ENCODE results near the gene SLC6A12.
A peak's percentile ranks its signal among the peaks of the same experiment; 100 is the strongest.
"Not testable (repeated sequence)": the region's sequence is repeated elsewhere in the genome, so short reads cannot be mapped to it uniquely, and the experiment has no call there.

The SLC6A12 gene

DNA sequence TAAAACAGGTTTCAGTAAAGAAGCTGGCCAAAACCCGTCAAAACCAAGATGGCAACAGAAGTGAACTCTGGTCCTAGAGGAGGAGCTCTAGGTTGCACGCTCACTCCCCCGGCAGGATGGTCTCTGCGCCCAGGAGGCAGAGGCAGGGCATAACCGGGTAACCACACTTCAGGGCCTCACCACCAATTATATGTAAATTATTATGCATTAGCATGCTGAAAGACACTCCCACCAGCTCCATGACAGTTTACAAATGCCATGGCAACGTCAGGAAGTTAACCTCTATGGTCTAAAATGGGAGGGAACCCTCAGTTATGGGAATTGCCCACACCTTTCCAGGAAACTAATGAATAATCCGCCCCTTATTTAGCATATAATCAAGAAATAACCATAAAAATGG lies 20.1 kb upstream of the SLC6A12 start:
- DNase-seq, result no peak

DNA sequence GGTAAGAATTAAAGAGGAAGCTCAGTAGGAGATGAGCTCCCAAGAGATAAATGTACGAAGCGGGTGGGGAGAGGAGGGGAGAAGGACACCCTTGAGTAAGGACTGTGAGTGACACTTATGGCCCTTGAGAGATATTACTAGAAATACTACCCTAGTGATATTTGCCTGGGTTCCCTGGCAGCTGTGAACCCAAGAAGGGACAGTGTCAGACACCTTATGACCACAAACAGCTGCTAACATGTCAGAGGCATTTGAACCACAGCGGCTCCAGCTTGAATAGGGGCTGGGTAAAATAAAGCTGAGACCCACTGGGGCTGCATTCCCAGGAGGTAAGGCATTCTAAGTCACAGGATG lies 19.6 kb upstream of the SLC6A12 start:
- no peak for DNase-seq

DNA sequence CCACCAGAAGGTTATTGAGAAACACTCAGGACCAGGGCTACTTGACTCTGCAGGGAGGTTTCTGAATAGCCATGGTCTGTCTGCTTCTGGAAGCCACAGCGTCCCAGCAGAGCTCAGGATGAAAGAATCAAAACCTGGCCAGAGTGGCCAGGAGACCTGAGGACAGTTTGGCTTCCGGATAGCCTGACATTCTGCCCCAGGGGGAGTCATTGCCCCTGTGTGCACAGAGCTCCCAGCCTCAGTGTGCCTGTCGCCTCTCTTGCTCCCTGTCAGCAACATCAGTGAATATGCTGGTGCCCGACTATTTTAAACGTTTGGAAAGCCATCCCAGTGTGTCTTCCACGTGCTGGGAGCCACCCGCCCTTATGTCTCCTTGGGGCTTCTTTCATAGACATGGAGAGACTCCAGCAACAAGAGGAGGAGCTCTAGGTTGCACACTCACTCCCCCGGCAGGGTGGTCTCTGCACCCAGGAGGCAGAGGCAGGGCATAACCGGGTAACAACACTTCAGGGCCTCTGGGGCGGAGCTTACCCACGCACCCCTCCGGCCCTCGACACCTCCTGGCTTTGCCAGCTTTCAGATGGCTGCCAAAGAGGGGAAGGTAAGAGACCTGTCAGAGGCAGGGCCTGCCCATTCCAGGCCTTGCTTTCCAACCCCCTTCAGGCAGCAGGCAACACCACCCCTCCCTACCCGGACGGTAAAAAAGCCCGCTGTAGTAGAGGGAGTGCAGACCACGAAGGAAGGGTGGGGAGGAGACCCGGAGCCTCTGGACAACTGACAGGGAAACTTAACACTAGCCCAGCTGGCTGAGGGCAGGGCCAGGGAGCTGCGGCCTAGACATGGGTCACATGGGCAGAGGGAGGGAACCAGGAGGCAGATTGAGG lies 19.0 kb upstream of the SLC6A12 start:
- DNase-seq, result no peak

DNA sequence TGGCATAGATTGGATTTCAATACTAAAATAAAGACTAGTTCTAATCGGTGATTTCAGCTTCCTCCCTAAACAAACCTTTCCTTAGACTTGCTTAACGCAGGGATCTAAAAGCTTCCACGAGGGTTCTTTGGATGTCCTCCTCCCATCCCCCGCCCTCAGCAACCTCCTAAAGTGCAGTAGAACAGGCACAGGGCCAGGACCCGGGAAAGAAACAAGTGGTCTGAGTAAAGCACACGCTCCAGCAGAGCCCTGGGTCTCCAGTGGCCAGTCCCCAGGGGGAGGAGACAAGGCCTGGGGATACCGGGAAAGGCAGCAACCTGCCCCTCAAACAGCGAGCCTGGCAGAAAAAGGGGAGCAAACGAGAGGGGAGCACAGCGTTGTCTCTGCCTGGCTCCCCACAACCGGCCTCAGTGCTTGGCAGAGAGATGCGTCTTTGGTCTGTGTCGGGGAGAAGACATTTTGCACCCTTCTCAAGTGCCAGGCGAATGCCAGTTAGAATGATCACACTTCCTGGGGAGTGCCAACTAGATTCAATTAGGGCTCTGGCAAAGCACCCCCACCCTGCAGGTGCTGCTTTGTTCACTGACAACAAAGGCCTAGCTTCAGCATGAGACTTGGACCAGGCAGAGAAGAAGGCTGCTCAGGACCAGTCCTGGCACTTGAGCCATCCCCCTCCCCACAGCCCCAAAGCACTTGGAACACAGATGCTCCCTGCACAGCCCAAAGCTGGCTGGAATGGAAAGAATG lies 17.1 kb upstream of the SLC6A12 start:
- no peak for DNase-seq

DNA sequence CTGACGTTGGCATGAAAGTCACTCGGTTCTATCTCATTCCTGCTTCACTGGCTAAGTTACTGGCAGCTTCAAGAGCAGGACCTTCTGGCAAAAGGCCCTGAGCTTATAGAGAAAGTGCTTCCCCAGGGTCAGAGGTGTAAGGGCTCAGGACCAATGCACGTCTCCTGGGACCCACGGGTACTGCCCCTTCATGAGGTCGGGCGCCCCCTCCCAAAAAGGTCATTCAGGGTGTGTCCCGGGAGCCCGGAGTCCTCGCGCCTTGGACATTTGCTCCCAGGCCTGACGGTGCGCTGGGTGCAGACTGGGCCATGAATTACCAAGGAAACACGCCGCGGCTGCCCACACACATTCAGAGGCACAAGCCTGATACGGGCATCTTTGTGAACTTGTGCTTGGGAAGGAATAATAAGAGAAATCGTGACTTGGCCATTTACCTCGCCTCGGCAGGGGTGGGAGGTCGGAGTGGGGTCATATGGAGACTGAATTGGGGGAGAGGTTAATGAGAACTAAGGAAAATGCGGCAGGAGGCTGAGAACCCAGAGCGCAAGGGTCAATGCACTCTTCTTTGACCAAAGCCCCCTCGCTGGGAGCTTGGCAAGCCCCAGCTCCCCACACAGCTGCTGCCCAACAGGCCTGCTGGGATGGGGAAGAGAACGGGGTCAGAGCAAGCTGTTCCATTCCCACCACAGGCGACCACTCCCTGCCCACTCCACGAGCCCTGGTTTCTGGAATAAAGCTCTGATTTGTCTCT lies 15.7 kb upstream of the SLC6A12 start:
- DNase-seq, result no peak

DNA sequence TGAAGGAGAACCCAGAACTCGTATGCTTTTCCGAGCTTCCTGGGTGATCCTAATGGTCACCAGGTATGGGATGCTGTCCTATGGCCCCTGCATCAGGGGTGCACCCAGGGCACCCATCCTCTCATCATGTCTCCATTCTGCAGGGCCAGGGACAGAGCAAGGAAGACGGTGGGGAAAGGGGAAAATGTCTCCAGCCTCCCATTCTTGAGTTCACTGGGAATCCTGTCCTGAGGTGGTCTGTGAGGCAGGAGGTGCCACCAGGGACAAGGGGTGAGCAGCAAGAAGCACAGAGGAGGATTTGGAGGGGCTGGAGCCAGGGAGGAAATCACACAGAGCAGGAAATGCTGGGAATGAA lies 14.9 kb upstream of the SLC6A12 start:
- no peak for DNase-seq

DNA sequence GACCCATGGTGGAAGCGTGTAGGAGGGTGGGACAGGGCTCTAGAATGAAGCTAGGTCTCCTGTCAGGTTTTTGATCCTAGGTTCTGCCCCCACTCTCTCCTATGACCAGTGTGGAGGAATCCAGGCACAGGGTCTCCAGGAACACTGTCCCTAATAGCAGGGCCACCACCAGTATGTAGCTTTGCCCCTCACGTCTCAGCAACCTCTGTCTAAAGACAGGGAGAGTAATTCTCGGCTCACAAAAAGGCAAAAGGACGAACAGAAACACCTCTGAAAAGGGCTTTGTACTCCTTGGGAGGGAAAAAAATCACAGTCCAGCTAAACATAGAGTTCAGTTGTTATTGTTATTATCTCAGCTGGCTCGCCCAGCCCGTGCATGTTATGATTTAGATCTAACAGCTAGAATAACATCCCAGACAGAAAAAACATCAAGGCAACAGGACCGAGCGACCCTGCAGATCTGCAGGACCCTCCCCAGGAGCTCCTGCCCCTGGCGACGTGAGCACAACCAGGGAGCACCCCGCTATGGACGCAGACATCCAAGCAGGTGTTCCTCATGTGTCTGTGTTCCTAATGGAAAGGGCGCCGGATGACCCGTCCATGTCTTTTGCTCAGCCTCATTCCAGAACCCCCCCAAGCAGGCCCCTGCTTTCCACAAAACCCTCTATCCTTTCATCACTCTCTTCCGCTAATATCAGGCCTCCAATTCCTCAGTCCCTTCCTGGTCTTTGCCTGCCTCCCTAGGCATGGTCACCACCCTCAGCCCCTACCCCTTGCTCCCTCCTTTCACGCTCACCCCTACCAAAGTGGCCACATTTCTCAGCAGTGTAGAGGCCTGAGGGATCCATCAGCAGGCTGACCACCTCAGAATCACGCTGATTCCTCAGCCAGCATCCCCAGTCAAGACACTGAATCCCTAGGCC lies 14.2 kb upstream of the SLC6A12 start:
- DNase-seq, result no peak

DNA sequence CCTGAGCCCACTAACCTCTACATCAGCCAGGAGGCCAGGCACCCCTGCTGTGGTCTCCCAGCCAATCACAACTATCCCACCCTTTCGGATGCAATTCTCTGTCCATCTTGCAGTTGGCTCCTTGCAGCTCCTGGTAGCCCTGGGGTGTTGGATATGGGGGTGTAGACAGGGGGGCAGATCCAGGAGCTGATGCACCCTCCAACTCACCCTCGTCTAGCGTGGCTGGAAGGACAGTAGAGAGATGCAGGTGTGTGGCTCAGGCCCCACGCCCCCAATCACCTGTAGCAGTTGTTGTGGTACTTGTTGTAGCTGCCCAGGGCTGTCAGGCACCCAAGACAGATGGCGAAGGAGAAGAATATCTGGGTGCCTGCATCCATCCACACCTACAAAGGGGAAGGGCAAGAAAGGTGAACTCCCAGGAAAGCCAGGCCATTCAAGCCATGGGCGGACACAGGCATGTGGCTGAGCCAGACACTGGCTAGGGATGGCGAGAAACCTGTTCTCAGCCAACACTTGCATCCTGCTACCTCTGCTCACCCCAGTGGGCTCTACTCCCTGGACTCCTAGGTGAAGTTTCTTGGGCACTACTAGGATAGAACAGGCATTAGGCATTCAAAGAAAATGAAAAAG lies 13.4 kb upstream of the SLC6A12 start:
- DNase-seq, result no peak

DNA sequence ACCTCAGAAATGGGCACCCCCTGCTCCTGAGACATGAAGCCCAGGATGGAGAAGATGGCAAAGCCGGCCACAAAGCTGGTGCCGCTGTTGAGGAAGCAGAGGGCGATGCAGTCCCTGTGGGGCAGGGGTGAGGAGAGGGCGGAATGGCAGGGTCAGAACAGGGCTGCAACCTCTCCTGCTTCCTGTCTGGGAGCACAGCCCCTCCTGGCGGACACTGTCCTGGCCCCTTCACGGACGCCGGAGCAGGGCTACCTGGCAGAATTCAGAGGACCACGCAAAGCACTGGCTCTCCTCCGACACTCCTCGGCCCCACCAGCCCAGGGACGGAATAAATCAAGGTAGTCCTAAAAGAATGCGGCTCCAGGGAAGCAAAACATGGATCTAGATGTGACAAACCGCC lies 12.4 kb upstream of the SLC6A12 start:
- DNase-seq, result no peak

DNA sequence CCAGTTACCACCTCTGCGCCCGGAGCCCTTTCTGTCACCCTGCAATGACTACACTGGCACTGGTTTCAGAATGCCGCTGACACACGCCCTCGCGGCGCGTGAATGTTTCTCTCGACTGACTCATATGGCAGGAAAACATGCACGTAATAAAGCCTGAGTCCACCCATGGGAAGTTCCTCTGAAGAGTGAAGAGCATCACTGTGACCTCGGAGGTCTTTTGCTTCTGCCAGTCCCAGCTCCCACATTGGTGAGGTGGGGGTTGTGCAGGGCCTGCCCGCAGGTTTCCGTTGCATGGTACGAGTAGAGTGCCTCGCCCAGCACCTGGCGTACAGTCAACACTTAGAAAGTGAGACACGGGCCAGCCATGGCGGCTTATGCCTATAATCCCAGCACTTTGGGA lies 11.1 kb upstream of the SLC6A12 start:
- no peak for DNase-seq

DNA sequence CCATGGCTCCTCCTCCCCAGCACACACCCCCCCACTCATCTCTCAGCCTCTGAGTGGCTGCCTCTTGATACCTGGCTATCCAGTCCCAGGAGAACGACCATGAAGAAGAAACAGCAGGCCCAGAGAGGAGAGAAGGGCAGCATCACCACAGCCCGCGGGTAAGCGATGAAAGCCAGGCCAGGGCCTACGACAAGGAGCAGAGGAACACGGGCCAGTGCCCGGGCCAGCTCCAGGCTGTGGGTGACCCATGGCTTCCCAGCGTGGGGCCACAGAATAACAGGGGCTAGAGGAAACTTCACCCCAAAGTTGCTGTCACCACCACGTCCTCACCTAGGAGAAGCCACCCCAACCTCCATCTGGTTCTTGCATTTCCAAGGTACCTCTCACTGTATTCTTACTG lies 10.4 kb upstream of the SLC6A12 start:
- DNase-seq, result no peak

DNA sequence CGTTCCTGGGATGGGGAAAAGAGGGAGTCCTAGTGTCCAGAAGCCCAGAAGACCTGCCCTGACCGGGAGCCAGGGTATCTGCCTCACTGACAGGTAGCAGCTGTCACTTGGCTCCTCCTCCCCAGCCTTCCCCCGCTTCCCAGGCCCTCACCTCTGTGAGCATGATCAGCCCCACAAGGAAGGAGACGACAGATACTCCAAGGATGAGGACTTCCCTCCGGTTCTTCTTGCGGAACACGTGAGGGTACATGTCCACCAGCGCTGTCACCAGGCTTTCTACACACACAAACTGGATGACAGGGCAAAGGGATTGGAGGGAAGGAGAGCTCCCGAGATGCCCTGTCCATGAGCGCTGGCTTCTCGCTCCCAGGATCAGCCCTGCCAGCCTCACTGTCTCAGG lies 9.9 kb upstream of the SLC6A12 start:
- no peak for DNase-seq

DNA sequence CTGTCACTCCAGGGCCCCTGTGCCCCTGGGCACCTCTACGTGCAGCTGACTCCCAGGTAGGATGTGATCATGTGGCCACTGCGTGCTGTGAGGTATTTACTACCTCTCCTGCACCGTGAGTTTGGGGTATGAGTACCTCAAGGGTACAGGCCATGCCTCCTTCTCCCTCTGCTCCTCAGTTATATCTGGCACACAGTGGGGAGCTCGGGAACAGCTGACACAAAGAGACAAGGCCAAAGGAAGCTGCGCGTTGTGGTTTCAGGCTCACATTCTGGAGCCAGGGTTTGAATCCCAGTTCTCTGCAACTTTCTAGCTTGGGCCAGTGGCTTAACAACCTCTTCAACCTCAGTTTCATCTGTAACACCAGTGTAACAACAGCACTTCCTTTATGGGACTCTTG lies 7.8 kb upstream of the SLC6A12 start:
- no peak for DNase-seq

DNA sequence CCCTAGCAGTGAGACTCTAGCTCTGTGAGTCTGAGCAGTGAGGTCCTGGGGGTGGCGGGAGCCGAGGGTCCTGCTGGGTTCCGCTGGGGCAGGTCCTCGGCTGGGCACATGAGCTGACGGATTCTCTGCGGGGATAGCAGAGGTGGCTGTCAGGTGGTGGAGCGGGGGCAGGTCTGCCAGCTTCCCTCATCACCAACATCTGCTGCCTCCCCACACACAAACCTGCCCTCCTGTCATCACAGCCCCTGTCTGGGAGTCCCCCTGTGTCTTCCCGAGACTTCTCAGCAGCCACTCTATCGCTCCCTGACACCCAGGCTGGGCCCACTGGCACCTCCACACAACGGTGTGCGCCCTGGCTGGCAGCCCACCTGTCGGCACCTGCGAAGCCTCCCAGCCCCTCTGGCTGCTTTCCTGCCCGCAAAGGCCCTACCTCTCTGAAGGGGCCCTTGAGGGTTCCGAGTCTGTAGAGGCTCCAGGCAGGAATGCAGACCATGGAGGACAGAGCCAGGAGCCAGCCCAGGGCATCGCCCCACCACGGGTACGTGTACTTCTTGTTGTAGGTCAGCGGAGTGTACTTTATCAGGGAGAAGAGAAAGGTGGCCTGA lies 7.1 kb upstream of the SLC6A12 start:
- DNase-seq, result no peak

DNA sequence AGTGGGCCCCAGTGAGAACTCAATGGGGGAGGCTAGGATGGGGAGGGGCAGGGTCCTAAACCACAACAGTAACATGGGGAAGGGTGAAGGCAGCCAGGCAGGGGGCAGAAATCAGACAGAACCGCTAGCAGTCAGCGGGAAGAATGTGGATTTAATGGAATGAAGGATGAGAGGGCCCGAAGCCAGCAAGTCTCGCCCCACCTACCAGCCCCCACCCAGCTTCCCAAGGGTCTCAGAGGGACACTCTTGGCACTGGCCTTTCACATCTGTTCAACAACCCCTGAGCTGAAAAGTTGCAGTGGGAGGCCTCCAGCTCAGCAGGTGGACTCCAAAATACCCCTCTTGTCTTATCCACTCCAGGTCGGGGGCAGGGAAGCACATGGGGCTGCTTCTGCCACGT lies 6.5 kb upstream of the SLC6A12 start:
- DNase-seq, result no peak

DNA sequence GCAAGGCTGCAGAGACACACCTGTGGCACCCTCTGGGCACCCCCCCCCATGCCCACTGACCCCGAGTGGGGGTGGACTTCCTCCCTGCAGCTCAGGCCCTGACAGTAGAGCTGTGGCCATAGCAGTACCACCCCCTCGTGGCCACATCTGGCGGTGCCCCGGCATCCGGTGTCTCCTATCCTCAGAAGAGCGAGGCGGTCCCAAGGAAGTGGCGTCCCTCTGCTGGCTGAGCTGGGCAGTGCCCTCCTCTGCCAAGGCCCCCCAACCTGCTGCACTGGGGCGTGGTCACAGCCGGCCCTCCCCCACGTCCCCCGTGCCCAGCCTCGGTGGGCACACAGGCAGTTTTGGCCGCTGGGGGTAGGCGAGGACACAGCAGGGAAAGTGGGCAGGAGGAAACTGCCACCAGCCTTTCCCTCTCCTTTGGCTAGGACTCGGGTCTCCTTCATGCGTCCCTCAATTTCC lies 6.0 kb upstream of the SLC6A12 start:
- peak; percentile 82 to 85 for DNase-seq

DNA sequence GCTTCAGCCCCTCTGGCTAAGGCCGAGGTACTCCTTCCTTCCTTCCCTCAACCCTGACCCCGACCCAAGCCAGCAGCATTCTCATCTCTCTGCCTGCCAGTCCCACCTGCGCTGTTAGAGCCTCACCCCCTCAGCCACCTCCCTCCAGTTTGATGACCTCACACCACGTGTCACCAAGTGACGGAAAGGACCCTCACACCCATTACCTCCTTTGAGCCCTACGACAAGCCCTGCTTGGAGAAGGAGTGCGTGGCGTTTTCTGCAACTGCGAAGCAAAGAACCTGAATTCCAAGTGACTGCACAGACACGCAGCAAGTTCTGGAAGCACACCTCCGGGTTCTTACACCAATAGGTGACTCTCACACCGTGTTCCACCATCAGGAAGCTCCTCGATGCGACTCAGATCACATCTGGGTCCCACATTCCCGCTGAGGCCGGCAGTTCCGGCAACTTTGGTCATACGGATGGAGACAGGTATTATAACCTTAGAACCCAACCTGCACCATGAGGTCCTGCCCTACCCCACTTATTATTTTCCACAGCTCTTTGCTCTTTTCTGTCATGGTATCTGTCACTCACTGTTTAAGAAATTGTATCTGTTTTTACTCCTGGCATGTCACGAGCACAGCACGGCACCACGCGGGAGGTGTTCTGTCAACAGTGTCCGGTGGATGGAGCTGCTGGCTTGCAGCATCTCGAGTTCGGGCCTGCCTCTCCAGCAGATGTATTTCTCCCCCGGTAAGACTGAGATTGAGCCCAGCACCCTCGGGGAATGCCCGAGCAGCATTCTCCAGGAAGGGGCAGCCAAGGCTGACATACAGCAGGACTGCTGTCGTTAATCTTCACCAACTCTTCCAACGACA lies 5.0 kb upstream of the SLC6A12 start:
- no peak for DNase-seq

DNA sequence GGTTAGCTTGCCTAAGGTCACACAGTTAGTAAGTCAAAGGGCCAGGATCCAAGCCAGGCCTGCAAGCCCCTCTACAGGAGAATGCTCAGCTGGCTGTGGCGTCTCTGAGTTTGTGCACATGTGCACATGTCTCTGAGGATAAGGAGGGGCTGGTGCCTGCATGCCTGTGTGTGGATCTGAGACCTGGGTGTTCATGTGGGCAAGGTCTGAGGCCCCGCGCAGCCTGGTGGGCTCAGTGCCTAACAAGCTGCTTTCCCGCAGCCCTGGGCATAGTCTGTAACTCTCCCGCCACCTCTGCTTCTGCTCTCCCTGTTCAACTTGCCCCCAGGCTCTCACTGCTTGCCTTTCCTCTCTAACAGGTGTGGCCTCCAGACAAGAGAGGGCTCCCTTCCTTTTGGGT lies 4.3 kb upstream of the SLC6A12 start:
- no peak for DNase-seq

DNA sequence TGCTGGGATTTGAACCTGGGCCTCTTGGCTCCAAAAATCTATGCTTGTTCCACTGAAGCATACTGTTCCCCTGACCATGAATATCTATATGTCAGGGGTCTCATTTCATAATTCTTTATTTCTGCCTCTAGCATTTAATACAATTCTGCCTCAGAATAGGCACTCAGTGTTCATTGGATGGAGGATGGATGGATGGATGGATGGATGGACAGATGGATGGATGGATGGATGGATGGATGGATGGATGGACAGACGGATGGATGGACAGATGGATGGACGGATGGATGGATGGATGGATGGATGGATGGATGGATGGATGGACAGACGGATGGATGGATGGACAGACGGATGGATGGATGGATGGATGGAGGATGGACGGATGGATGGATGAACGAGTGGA lies 3.1 kb upstream of the SLC6A12 start:
- DNase-seq, result not testable (repeated sequence)

DNA sequence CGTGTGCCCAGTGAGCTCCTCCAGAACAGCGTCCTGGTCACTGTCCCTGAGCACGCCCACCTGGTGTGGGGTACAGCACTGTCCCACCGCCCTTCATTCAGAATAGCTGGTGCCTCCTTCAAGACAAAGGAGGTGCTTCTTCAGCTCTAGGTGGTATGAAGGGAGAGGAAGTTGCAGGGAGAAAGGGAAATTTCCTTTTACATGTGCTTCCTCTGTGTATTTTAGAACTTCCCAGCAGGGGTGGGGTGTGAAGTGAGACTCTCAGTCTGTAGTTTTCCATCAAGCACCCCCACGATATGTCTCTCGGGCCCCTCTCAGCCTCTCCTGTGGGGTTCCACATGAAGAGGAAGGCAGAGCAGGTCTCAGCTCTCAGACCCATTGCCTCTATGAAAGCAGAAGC lies 1.2 kb upstream of the SLC6A12 start:
- DNase-seq, result no peak

DNA sequence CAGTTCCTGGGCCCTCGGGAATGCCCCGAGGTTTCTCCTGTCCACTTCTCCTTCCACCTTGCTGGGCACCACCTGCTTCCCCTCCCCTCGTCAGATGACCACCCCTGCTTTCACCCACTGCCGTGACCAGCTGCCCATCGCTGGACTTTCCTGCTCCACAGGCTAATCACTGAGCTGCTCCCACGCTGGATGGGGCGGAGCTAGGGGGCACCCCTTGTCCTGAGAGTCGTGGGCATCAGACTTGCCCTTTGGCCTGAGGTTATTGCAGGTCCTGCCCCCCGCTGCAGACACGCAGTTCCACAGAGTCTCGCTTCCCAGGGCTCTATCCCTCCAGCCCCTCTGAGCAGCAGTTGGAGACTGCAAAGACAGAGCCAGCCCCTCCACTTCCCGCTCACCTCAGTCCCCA lies 427 bp downstream of the SLC6A12 start:
- DNase-seq, result no peak

Measured in activated T-cell treated with anti-CD3 and anti-CD28 coated beads, Interleukin-2, amount 50 U/mL, for 48 hours (primary cell).